ENCODE results near the gene SNTG2. TPM values are rescaled to one million over a fixed set of nuclear protein-coding genes. Genes with fewer than 3 reads are reported as not detected.

SNTG2 gene
- total and polyA plus RNA-seq, 11 donors, result 0.19 to 3.2 (median 0.93) TPM

DNA sequence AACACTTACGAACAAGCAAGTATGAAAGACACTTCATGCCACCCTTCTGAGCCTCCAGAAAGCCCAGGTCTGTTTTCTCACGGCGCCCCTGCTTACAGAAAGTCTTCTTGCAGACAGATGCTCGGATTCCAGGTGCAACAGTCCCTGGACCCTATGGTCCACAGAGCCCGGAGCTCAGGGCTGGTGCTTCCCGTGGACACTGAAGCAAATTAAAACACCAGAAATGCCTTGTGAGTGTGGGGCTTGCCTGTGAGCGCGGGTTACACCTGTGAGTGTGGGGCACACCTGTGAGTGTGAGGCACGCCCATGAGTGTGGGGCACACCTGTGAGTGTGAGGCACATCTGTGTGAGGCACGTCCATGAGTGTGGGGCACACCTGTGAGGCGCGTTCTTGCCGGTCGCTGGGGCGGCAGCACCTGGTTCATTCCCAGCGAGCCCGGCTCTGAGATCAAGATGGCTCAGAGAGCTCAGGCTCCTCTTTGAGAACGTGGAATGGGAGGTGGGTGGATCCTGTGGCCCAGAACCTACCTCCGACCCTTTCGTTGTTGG, 257.4 kb downstream of the SNTG2 start:
- H3K4me3 ChIP-seq, result no peak overlapping the region
- WGBS, 4 donors, result 82 to 91% (median 85%) methylated on average over 15 to 20 of the region's 20 CpGs
- DNase-seq (no peak), ATAC-seq (no peak)
- no peaks in the 10 kb centered on the region for H3K27me3 ChIP-seq
- no peak for TF ChIP-seq POLR2A (IDR thresholded peaks at IDR 0.05)
- TF ChIP-seq, protein P1, sequence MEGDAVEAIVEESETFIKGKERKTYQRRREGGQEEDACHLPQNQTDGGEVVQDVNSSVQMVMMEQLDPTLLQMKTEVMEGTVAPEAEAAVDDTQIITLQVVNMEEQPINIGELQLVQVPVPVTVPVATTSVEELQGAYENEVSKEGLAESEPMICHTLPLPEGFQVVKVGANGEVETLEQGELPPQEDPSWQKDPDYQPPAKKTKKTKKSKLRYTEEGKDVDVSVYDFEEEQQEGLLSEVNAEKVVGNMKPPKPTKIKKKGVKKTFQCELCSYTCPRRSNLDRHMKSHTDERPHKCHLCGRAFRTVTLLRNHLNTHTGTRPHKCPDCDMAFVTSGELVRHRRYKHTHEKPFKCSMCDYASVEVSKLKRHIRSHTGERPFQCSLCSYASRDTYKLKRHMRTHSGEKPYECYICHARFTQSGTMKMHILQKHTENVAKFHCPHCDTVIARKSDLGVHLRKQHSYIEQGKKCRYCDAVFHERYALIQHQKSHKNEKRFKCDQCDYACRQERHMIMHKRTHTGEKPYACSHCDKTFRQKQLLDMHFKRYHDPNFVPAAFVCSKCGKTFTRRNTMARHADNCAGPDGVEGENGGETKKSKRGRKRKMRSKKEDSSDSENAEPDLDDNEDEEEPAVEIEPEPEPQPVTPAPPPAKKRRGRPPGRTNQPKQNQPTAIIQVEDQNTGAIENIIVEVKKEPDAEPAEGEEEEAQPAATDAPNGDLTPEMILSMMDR (IDR thresholded peaks at IDR 0.05), result no peak
- H3K4me1 ChIP-seq, result no peaks in the 10 kb centered on the region
- peaks cover 0 to 7% (median 0%) of the 10 kb centered on the region in 12 donors for H3K9me3 ChIP-seq
- no peaks in the 10 kb centered on the region for H3K36me3 ChIP-seq
- no peak overlapping the region for H3K27ac ChIP-seq
- intact Hi-C loops (cut with DNase I), result no loop called here

DNA sequence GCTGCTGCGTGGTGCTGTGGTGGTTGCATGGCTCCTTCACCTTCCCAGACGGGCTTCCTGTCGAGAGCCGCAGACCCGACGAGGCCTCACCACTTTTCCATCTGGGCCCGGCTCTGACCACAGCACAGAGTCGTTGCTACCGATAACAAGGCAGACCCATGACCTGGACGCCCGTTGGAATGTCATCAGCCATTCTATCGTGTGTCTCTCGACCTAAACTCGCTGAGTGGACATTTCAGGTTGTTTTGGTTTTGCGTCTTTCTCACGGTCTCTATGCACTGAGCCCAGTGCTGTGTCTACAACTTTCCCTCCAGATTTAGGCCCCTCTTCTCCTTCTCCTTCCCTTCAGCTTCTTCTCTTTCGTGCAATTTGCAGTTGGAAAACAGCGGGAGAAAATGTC, 257.9 kb downstream of the SNTG2 start:
- ATAC-seq (no peak), DNase-seq (no peak)
- Histone ChIP-seq H3K27me3 (no peaks in the 10 kb centered on the region), H3K36me3 (no peaks in the 10 kb centered on the region), H3K27ac (no peak overlapping the region), H3K4me1 (no peaks in the 10 kb centered on the region), H3K4me3 (no peak overlapping the region), H3K9me3 (peaks cover 0 to 12% (median 4%) of the 10 kb centered on the region in 12 donors)
- intact Hi-C loops (cut with DNase I), result no loop called here
- 89 to 94% (median 90%) methylated on average over 17 to 18 of the region's 18 CpGs for WGBS, 4 donors
- TF ChIP-seq, protein P1 (IDR thresholded peaks at IDR 0.05), result no peak
- TF ChIP-seq POLR2A (IDR thresholded peaks at IDR 0.05), result no peak

DNA sequence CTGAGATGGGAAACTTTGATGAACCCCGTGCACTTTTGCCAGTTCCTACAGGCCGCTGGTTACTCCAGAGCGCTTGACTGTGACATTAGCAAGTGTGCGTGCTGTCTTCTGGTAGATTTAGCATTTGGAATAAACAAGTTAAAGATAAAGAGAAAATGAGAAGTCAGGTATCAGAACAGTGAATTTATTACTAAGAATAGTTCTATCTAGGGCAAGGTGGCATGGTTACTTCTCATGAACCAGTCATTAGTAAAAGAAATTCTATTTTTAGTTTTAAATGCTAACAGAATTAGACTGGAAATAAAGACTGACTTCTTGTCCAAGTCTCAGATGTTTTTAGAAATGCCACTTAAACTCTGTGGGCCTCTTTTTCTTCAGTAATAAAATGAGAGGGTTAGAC, 258.6 kb downstream of the SNTG2 start:
- intact Hi-C loops (cut with DNase I), result no loop called here
- DNase-seq (no peak), ATAC-seq (no peak)
- no peak for TF ChIP-seq POLR2A (IDR thresholded peaks at IDR 0.05)
- TF ChIP-seq, protein P1 (IDR thresholded peaks at IDR 0.05), result no peak
- no peaks in the 10 kb centered on the region for H3K4me1 ChIP-seq
- H3K27ac ChIP-seq, result no peak overlapping the region
- 77 to 95% (median 87%) methylated on average over 4 of the region's 4 CpGs for WGBS, 4 donors
- no peaks in the 10 kb centered on the region for H3K27me3 ChIP-seq
- no peak overlapping the region for H3K4me3 ChIP-seq
- peaks cover 0 to 19% (median 12%) of the 10 kb centered on the region in 12 donors for H3K9me3 ChIP-seq
- H3K36me3 ChIP-seq, result no peaks in the 10 kb centered on the region

DNA sequence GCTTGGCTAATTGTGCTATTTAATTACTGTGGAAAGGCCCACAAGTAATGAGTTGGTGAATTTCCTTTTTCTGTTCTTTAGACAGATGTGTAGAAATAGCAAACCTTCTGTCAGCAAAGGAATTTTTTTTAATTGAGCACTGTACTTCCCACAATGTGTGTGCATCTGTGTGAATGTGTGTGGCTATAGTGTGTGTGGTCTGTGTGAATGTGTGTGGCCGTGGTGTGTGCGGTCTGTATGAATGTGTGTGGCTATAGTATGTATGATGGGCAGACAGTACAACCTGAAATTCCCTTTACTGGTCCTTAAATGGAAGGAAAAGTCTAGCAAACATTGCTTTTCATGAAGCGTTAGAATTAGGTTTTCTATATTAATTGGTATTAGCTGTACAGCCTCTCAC, 259.1 kb downstream of the SNTG2 start:
- no peak overlapping the region for H3K4me3 ChIP-seq
- H3K9me3 ChIP-seq, result peaks cover 0 to 24% (median 14%) of the 10 kb centered on the region in 12 donors
- WGBS, 4 donors, result 78 to 93% (median 85%) methylated on average over 3 of the region's 3 CpGs
- TF ChIP-seq, protein P1 (IDR thresholded peaks at IDR 0.05), result no peak
- no peak for TF ChIP-seq POLR2A (IDR thresholded peaks at IDR 0.05)
- DNase-seq, result no peak
- intact Hi-C loops (cut with DNase I), result no loop called here
- no peak for ATAC-seq
- H3K27me3 ChIP-seq, result no peaks in the 10 kb centered on the region
- H3K27ac ChIP-seq, result no peak overlapping the region
- no peaks in the 10 kb centered on the region for H3K36me3 ChIP-seq
- H3K4me1 ChIP-seq, result no peaks in the 10 kb centered on the region

Measured in heart left ventricle (tissue), 16 donors.